ENCODE data around the gene DAPP1. TPM values are rescaled to one million over a fixed set of nuclear protein-coding genes. Genes with fewer than 3 reads are reported as not detected.
"Not testable (repeated sequence)": the region's sequence is repeated elsewhere in the genome, so short reads cannot be mapped to it uniquely, and the experiment has no call there.

Gene DAPP1
- total and polyA plus RNA-seq, 2 donors: 17.5 to 24.4 TPM

- 93% methylated on average over 1 of the region's 1 CpG for WGBS
- no peak for DNase-seq (ENCODE audit: low read depth in 6 of 9, low spot score in 9 of 9)
- H3K27me3 ChIP-seq (ENCODE audit: control insufficient read depth in 2 of 2, insufficient read depth in 1 of 2, low read length in 1 of 2): no peaks in the 10 kb centered on the region
- peaks cover 0 to 3% of the 10 kb centered on the region in 2 donors for H3K4me1 ChIP-seq (ENCODE audit: control insufficient read depth in 2 of 2, insufficient read depth in 2 of 2, low read length in 2 of 2)
- H3K9me3 ChIP-seq (ENCODE audit: control insufficient read depth in 2 of 2, insufficient read depth in 1 of 2, low read length in 1 of 2): no peaks in the 10 kb centered on the region
- H3K27ac ChIP-seq (ENCODE audit: low read depth in 1 of 2, low read length in 1 of 2): no peak overlapping the region
- H3K36me3 ChIP-seq (ENCODE audit: control insufficient read depth in 2 of 2, insufficient read depth in 2 of 2, low read length in 1 of 2): no peaks in the 10 kb centered on the region
- no peak overlapping the region for H3K4me3 ChIP-seq (ENCODE audit: low read length in 2 of 2)
Observed at GRCh38 chr4:99828477-99828876, 11.8 kb downstream of the DAPP1 start.

GRCh38 chr4:99830051-99830450 is 13.4 kb downstream of the DAPP1 start:
- not testable (repeated sequence) for H3K4me1 ChIP-seq (ENCODE audit: control insufficient read depth in 2 of 2, insufficient read depth in 2 of 2, low read length in 2 of 2); H3K27ac ChIP-seq (ENCODE audit: low read depth in 1 of 2, low read length in 1 of 2); H3K36me3 ChIP-seq (ENCODE audit: control insufficient read depth in 2 of 2, insufficient read depth in 2 of 2, low read length in 1 of 2); H3K4me3 ChIP-seq (ENCODE audit: low read length in 2 of 2); H3K27me3 ChIP-seq (ENCODE audit: control insufficient read depth in 2 of 2, insufficient read depth in 1 of 2, low read length in 1 of 2); DNase-seq (ENCODE audit: low read depth in 6 of 9, low spot score in 9 of 9); H3K9me3 ChIP-seq (ENCODE audit: control insufficient read depth in 2 of 2, insufficient read depth in 1 of 2, low read length in 1 of 2)
- 86% methylated on average over 5 of the region's 5 CpGs for WGBS

- no peaks in the 10 kb centered on the region for H3K27me3 ChIP-seq (ENCODE audit: control insufficient read depth in 2 of 2, insufficient read depth in 1 of 2, low read length in 1 of 2)
- H3K4me1 ChIP-seq (ENCODE audit: control insufficient read depth in 2 of 2, insufficient read depth in 2 of 2, low read length in 2 of 2): no peaks in the 10 kb centered on the region
- H3K27ac ChIP-seq (ENCODE audit: low read depth in 1 of 2, low read length in 1 of 2): no peak overlapping the region
- no peaks in the 10 kb centered on the region for H3K9me3 ChIP-seq (ENCODE audit: control insufficient read depth in 2 of 2, insufficient read depth in 1 of 2, low read length in 1 of 2)
- no peak overlapping the region for H3K4me3 ChIP-seq (ENCODE audit: low read length in 2 of 2)
- no peaks in the 10 kb centered on the region for H3K36me3 ChIP-seq (ENCODE audit: control insufficient read depth in 2 of 2, insufficient read depth in 2 of 2, low read length in 1 of 2)
- DNase-seq (ENCODE audit: low read depth in 6 of 9, low spot score in 9 of 9): no peak
Observed at GRCh38 chr4:99832321-99832720, 15.7 kb downstream of the DAPP1 start.

GRCh38 chr4:99832758-99833157 is 16.1 kb downstream of the DAPP1 start:
- 93% methylated on average over 3 of the region's 3 CpGs for WGBS
- Histone ChIP-seq H3K4me1 (ENCODE audit: control insufficient read depth in 2 of 2, insufficient read depth in 2 of 2, low read length in 2 of 2) (no peaks in the 10 kb centered on the region), H3K27me3 (ENCODE audit: control insufficient read depth in 2 of 2, insufficient read depth in 1 of 2, low read length in 1 of 2) (no peaks in the 10 kb centered on the region), H3K36me3 (ENCODE audit: control insufficient read depth in 2 of 2, insufficient read depth in 2 of 2, low read length in 1 of 2) (no peaks in the 10 kb centered on the region), H3K9me3 (ENCODE audit: control insufficient read depth in 2 of 2, insufficient read depth in 1 of 2, low read length in 1 of 2) (no peaks in the 10 kb centered on the region), H3K4me3 (ENCODE audit: low read length in 2 of 2) (no peak overlapping the region), H3K27ac (ENCODE audit: low read depth in 1 of 2, low read length in 1 of 2) (no peak overlapping the region)
- no peak for DNase-seq (ENCODE audit: low read depth in 6 of 9, low spot score in 9 of 9)

GRCh38 chr4:99833756-99834155 is 17.1 kb downstream of the DAPP1 start:
- no peak overlapping the region for H3K4me3 ChIP-seq (ENCODE audit: low read length in 2 of 2)
- no peaks in the 10 kb centered on the region for H3K36me3 ChIP-seq (ENCODE audit: control insufficient read depth in 2 of 2, insufficient read depth in 2 of 2, low read length in 1 of 2)
- no peak for DNase-seq (ENCODE audit: low read depth in 6 of 9, low spot score in 9 of 9)
- no peaks in the 10 kb centered on the region for H3K9me3 ChIP-seq (ENCODE audit: control insufficient read depth in 2 of 2, insufficient read depth in 1 of 2, low read length in 1 of 2)
- no peaks in the 10 kb centered on the region for H3K27me3 ChIP-seq (ENCODE audit: control insufficient read depth in 2 of 2, insufficient read depth in 1 of 2, low read length in 1 of 2)
- no peak overlapping the region for H3K27ac ChIP-seq (ENCODE audit: low read depth in 1 of 2, low read length in 1 of 2)
- 97% methylated on average over 5 of the region's 5 CpGs for WGBS
- no peaks in the 10 kb centered on the region for H3K4me1 ChIP-seq (ENCODE audit: control insufficient read depth in 2 of 2, insufficient read depth in 2 of 2, low read length in 2 of 2)

GRCh38 chr4:99834569-99834968 is 17.9 kb downstream of the DAPP1 start:
- H3K9me3 ChIP-seq (ENCODE audit: control insufficient read depth in 2 of 2, insufficient read depth in 1 of 2, low read length in 1 of 2): no peaks in the 10 kb centered on the region
- WGBS: 99% methylated on average over 7 of the region's 7 CpGs
- no peak overlapping the region for H3K4me3 ChIP-seq (ENCODE audit: low read length in 2 of 2)
- no peaks in the 10 kb centered on the region for H3K27me3 ChIP-seq (ENCODE audit: control insufficient read depth in 2 of 2, insufficient read depth in 1 of 2, low read length in 1 of 2)
- no peaks in the 10 kb centered on the region for H3K36me3 ChIP-seq (ENCODE audit: control insufficient read depth in 2 of 2, insufficient read depth in 2 of 2, low read length in 1 of 2)
- no peak overlapping the region for H3K27ac ChIP-seq (ENCODE audit: low read depth in 1 of 2, low read length in 1 of 2)
- DNase-seq (ENCODE audit: low read depth in 6 of 9, low spot score in 9 of 9): no peak
- no peaks in the 10 kb centered on the region for H3K4me1 ChIP-seq (ENCODE audit: control insufficient read depth in 2 of 2, insufficient read depth in 2 of 2, low read length in 2 of 2)

GRCh38 chr4:99835942-99836341 is 19.3 kb downstream of the DAPP1 start:
- WGBS: 96% methylated on average over 2 of the region's 2 CpGs

GRCh38 chr4:99838927-99839326 is 22.3 kb downstream of the DAPP1 start:
- no peaks in the 10 kb centered on the region for H3K27me3 ChIP-seq (ENCODE audit: control insufficient read depth in 2 of 2, insufficient read depth in 1 of 2, low read length in 1 of 2)
- H3K4me1 ChIP-seq (ENCODE audit: control insufficient read depth in 2 of 2, insufficient read depth in 2 of 2, low read length in 2 of 2): no peaks in the 10 kb centered on the region
- H3K4me3 ChIP-seq (ENCODE audit: low read length in 2 of 2): no peak overlapping the region
- H3K27ac ChIP-seq (ENCODE audit: low read depth in 1 of 2, low read length in 1 of 2): no peak overlapping the region
- H3K36me3 ChIP-seq (ENCODE audit: control insufficient read depth in 2 of 2, insufficient read depth in 2 of 2, low read length in 1 of 2): no peaks in the 10 kb centered on the region
- no peak for DNase-seq (ENCODE audit: low read depth in 6 of 9, low spot score in 9 of 9)
- WGBS: 100% methylated on average over 2 of the region's 2 CpGs
- H3K9me3 ChIP-seq (ENCODE audit: control insufficient read depth in 2 of 2, insufficient read depth in 1 of 2, low read length in 1 of 2): no peaks in the 10 kb centered on the region

More at GRCh38 chr4:99835942-99836341, 19.3 kb downstream of the DAPP1 start:
- Histone ChIP-seq H3K4me3 (ENCODE audit: low read length in 2 of 2) (no peak overlapping the region), H3K9me3 (ENCODE audit: control insufficient read depth in 2 of 2, insufficient read depth in 1 of 2, low read length in 1 of 2) (no peaks in the 10 kb centered on the region), H3K27me3 (ENCODE audit: control insufficient read depth in 2 of 2, insufficient read depth in 1 of 2, low read length in 1 of 2) (no peaks in the 10 kb centered on the region), H3K27ac (ENCODE audit: low read depth in 1 of 2, low read length in 1 of 2) (no peak overlapping the region), H3K4me1 (ENCODE audit: control insufficient read depth in 2 of 2, insufficient read depth in 2 of 2, low read length in 2 of 2) (no peaks in the 10 kb centered on the region), H3K36me3 (ENCODE audit: control insufficient read depth in 2 of 2, insufficient read depth in 2 of 2, low read length in 1 of 2) (no peaks in the 10 kb centered on the region)
- DNase-seq (ENCODE audit: low read depth in 6 of 9, low spot score in 9 of 9): no peak

- H3K9me3 ChIP-seq (ENCODE audit: control insufficient read depth in 2 of 2, insufficient read depth in 1 of 2, low read length in 1 of 2): no peaks in the 10 kb centered on the region
- no peaks in the 10 kb centered on the region for H3K36me3 ChIP-seq (ENCODE audit: control insufficient read depth in 2 of 2, insufficient read depth in 2 of 2, low read length in 1 of 2)
- DNase-seq (ENCODE audit: low read depth in 6 of 9, low spot score in 9 of 9): no peak
- no peaks in the 10 kb centered on the region for H3K4me1 ChIP-seq (ENCODE audit: control insufficient read depth in 2 of 2, insufficient read depth in 2 of 2, low read length in 2 of 2)
- H3K27ac ChIP-seq (ENCODE audit: low read depth in 1 of 2, low read length in 1 of 2): no peak overlapping the region
- no peaks in the 10 kb centered on the region for H3K27me3 ChIP-seq (ENCODE audit: control insufficient read depth in 2 of 2, insufficient read depth in 1 of 2, low read length in 1 of 2)
- 95% methylated on average over 4 of the region's 4 CpGs for WGBS
- H3K4me3 ChIP-seq (ENCODE audit: low read length in 2 of 2): no peak overlapping the region
Observed at GRCh38 chr4:99841129-99841528, 24.5 kb downstream of the DAPP1 start.

- Histone ChIP-seq H3K36me3 (ENCODE audit: control insufficient read depth in 2 of 2, insufficient read depth in 2 of 2, low read length in 1 of 2) (no peaks in the 10 kb centered on the region), H3K4me1 (ENCODE audit: control insufficient read depth in 2 of 2, insufficient read depth in 2 of 2, low read length in 2 of 2) (no peaks in the 10 kb centered on the region), H3K9me3 (ENCODE audit: control insufficient read depth in 2 of 2, insufficient read depth in 1 of 2, low read length in 1 of 2) (no peaks in the 10 kb centered on the region), H3K4me3 (ENCODE audit: low read length in 2 of 2) (no peak overlapping the region), H3K27ac (ENCODE audit: low read depth in 1 of 2, low read length in 1 of 2) (no peak overlapping the region), H3K27me3 (ENCODE audit: control insufficient read depth in 2 of 2, insufficient read depth in 1 of 2, low read length in 1 of 2) (no peaks in the 10 kb centered on the region)
- DNase-seq (ENCODE audit: low read depth in 6 of 9, low spot score in 9 of 9): no peak
Observed at GRCh38 chr4:99843413-99843812, 26.8 kb downstream of the DAPP1 start.
